ENCODE results near the gene PTPN23.

GRCh38 chr3:47425383-47425778, 44.6 kb downstream of the PTPN23 start:
- TF ChIP-seq POLR2AphosphoS5 (IDR thresholded peaks at IDR 0.05; ENCODE audit: borderline replicate concordance, low read depth, low read length) = no peak
- no peak for TF ChIP-seq EZH2 (IDR thresholded peaks at IDR 0.05)
- no peak for TF ChIP-seq FOXP2 (optimal IDR thresholded peaks at IDR 0.05; ENCODE audit: control extremely low read depth, extremely low read length, insufficient read depth)

All from SK-N-MC (cell line).